ENCODE results near the gene FANCD2. TPM values are rescaled to one million over a fixed set of nuclear protein-coding genes. Genes with fewer than 3 reads are reported as not detected.

FANCD2 gene
- total RNA-seq, 1 experiment from 2014 or later = 21.0 TPM

Small RNA genes within 50 kb of the gene (small RNA-seq; reads per million reads assigned to genes)
- gene CYCSP10 (0 reads per million in 2 experiments), gene RNU6-670P (0 reads per million in 2 experiments)

Other genes with a start within 250 kb of the FANCD2 start
- gene TADA3, start 234.0 kb upstream of the FANCD2 start, total RNA-seq (2014; rRNA removed; shearing (Covaris generic)) = 45.6 and 49.2 TPM in 2 replicates
- 80.9 and 97.3 TPM in 2 replicates for gene ARPC4, start 233.4 kb upstream of the FANCD2 start, total RNA-seq (2014; rRNA removed; shearing (Covaris generic))
- gene TTLL3, start 216.2 kb upstream of the FANCD2 start, total RNA-seq (2014; rRNA removed; shearing (Covaris generic)) = 5.2 and 8.2 TPM in 2 replicates
- gene RPUSD3, start 182.4 kb upstream of the FANCD2 start, total RNA-seq (2014; rRNA removed; shearing (Covaris generic)) = 22.2 and 25.3 TPM in 2 replicates
- gene CIDEC, start 146.2 kb upstream of the FANCD2 start, total RNA-seq (2014; rRNA removed; shearing (Covaris generic)) = not detected in 2 replicates
- gene JAGN1, start 135.8 kb upstream of the FANCD2 start, total RNA-seq (2014; rRNA removed; shearing (Covaris generic)) = 30.2 and 35.3 TPM in 2 replicates
- gene IL17RE, start 123.6 kb upstream of the FANCD2 start, total RNA-seq (2014; rRNA removed; shearing (Covaris generic)) = 0.12 and 0.23 TPM in 2 replicates
- 18.7 and 24.4 TPM in 2 replicates for gene IL17RC, start 109.3 kb upstream of the FANCD2 start, total RNA-seq (2014; rRNA removed; shearing (Covaris generic))
- 12.8 and 13.6 TPM in 2 replicates for gene CRELD1, start 92.6 kb upstream of the FANCD2 start, total RNA-seq (2014; rRNA removed; shearing (Covaris generic))
- gene PRRT3, start 74.0 kb upstream of the FANCD2 start, total RNA-seq (2014; rRNA removed; shearing (Covaris generic)) = 0.45 and 0.72 TPM in 2 replicates
- gene EMC3, start 39.6 kb upstream of the FANCD2 start, total RNA-seq (2014; rRNA removed; shearing (Covaris generic)) = 63.7 and 71.2 TPM in 2 replicates
- gene FANCD2OS, start 81.8 kb downstream of the FANCD2 start, total RNA-seq (2014; rRNA removed; shearing (Covaris generic)) = not detected in 2 replicates
- 75.0 and 86.3 TPM in 2 replicates for gene BRK1, start 89.2 kb downstream of the FANCD2 start, total RNA-seq (2014; rRNA removed; shearing (Covaris generic))
- 42.4 and 52.4 TPM in 2 replicates for gene VHL, start 115.3 kb downstream of the FANCD2 start, total RNA-seq (2014; rRNA removed; shearing (Covaris generic))
- gene IRAK2, start 138.5 kb downstream of the FANCD2 start, total RNA-seq (2014; rRNA removed; shearing (Covaris generic)) = 2.1 and 2.2 TPM in 2 replicates
- gene TATDN2, start 222.0 kb downstream of the FANCD2 start, total RNA-seq (2014; rRNA removed; shearing (Covaris generic)) = 7.2 and 10.1 TPM in 2 replicates

Data from NCI-H460 (cell line).